Adipocyte (in vitro differentiated cells): ENCODE data around the gene CHN1.

Source experiments
- DNase-seq: peaks from one replicate; pipeline ENCODE4 v3.0.0-alpha.2; 2015; ENCODE audit warnings: low read depth
- H3K27me3 ChIP-seq: replicated peaks from 2 replicates; pipeline ENCODE4 v1.7.0; 2013; ENCODE audit warnings: mild to moderate bottlenecking, low read length, moderate library complexity; ENCODE audit not compliant: control insufficient read depth, insufficient read depth
- H3K36me3 ChIP-seq: 2 replicates; pipeline ENCODE4 v1.7.0; 2013; ENCODE audit warnings: low read length, mild to moderate bottlenecking, moderate library complexity; ENCODE audit not compliant: control insufficient read depth, insufficient read depth, severe bottlenecking
- H3K4me1 ChIP-seq: 2 replicates; pipeline ENCODE4 v1.7.0; 2013; ENCODE audit warnings: mild to moderate bottlenecking, low read length, moderate library complexity; ENCODE audit not compliant: control insufficient read depth, insufficient read depth
- H3K4me3 ChIP-seq: 2 replicates; pipeline ENCODE4 v1.7.0; 2013; ENCODE audit warnings: mild to moderate bottlenecking, low read length, moderate library complexity
- H3K9ac ChIP-seq: 2 replicates; pipeline ENCODE4 v1.7.0; 2013; ENCODE audit warnings: mild to moderate bottlenecking, low read length, moderate library complexity
- H3K9me3 ChIP-seq: 2 replicates; pipeline ENCODE4 v1.7.0; 2013; ENCODE audit warnings: mild to moderate bottlenecking, low read length, moderate library complexity; ENCODE audit not compliant: control insufficient read depth

The CHN1 gene

GRCh38 chr2:174779361-174779928 is 225.7 kb downstream of the CHN1 start:
- no peaks in the 10 kb centered on the region for H3K27me3 ChIP-seq
- H3K4me1 ChIP-seq, result peaks cover 9% of the 10 kb centered on the region
- H3K36me3 ChIP-seq, result no peaks in the 10 kb centered on the region
- no peak overlapping the region for H3K9ac ChIP-seq
- H3K9me3 ChIP-seq, result no peaks in the 10 kb centered on the region
- peak; percentile 28 for DNase-seq
- no peak overlapping the region for H3K4me3 ChIP-seq

- H3K9ac ChIP-seq, result no peak overlapping the region
- no peak overlapping the region for H3K4me3 ChIP-seq
- no peaks in the 10 kb centered on the region for H3K9me3 ChIP-seq
- peaks cover 9% of the 10 kb centered on the region for H3K4me1 ChIP-seq
- peak; percentile 72 for DNase-seq
- no peaks in the 10 kb centered on the region for H3K27me3 ChIP-seq
- H3K36me3 ChIP-seq, result no peaks in the 10 kb centered on the region
Measured at GRCh38 chr2:174778085-174778981, 226.8 kb downstream of the CHN1 start.

DNA sequence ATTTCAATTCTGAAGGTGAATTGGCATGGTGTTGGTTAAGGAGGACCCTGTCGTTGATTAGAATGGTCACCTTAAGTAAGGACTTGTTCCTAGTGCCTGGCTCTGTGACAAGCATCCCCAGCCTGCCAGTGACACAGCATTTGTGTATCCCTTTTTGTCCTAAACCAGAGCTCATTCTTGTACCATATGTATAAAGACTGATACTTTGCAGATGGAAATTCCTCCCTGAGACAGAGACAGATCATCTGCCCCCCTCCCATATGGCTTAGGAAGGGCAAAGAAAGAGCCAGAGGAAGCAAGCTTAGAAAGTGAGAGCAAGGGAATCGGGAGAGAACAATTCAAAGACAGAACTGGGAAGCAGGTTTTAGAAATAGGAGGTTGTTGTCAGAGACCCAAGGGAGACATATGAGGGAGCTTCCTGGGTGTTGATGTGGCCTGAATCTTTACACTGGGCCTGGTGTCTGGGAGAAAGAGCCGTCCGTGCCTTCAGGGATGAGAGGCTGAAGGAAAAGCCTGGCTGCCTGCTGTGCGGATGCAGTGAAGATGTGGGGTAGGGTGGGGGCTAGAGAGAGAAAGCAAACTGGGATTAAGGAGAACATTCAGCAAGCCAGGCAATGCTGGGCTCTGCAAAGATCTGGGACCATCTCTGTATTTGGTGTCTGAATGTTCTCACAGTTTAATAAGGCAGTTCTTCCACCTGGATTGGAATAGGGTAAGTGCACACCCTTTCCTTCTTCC is 227.7 kb downstream of the CHN1 start:
- Histone ChIP-seq H3K9me3 (no peaks in the 10 kb centered on the region), H3K36me3 (no peaks in the 10 kb centered on the region), H3K4me1 (peaks cover 15% of the 10 kb centered on the region), H3K9ac (no peak overlapping the region), H3K4me3 (no peak overlapping the region), H3K27me3 (no peaks in the 10 kb centered on the region)
- no peak for DNase-seq

- Histone ChIP-seq H3K9me3 (no peaks in the 10 kb centered on the region), H3K4me1 (peaks cover 23% of the 10 kb centered on the region), H3K27me3 (no peaks in the 10 kb centered on the region), H3K4me3 (no peak overlapping the region), H3K9ac (no peak overlapping the region), H3K36me3 (no peaks in the 10 kb centered on the region)
- DNase-seq, result no peak
Measured at GRCh38 chr2:174776675-174777074, 228.5 kb downstream of the CHN1 start.

GRCh38 chr2:174776223-174776622 is 229.0 kb downstream of the CHN1 start:
- Histone ChIP-seq H3K9me3 (no peaks in the 10 kb centered on the region), H3K9ac (no peak overlapping the region), H3K36me3 (no peaks in the 10 kb centered on the region), H3K4me3 (no peak overlapping the region), H3K27me3 (no peaks in the 10 kb centered on the region), H3K4me1 (peaks cover 28% of the 10 kb centered on the region)
- no peak for DNase-seq

GRCh38 chr2:174775571-174775980 is 229.6 kb downstream of the CHN1 start:
- no peaks in the 10 kb centered on the region for H3K9me3 ChIP-seq
- no peak for DNase-seq
- H3K27me3 ChIP-seq, result no peaks in the 10 kb centered on the region
- no peaks in the 10 kb centered on the region for H3K36me3 ChIP-seq
- no peak overlapping the region for H3K4me3 ChIP-seq
- H3K9ac ChIP-seq, result no peak overlapping the region
- H3K4me1 ChIP-seq, result peaks cover 30% of the 10 kb centered on the region

DNA sequence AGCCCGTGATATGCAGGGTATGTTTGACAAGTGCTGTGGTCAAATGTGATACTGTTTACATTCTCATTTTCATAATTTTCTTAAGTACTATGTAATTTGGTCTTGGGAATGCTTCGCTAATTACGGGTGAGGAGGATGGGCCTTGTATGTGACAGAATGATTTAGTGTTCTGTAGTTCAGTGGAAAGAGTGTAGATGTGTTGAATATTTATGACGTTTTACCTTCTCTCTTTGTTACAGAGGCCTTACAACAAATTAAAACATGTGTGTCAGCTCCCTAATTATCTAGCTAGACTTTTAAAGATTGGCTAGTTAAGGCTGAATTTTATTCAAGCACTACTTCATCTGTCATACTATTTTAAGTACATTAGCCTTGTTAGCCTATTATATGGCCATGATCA is 230.3 kb downstream of the CHN1 start:
- Histone ChIP-seq H3K27me3 (no peaks in the 10 kb centered on the region), H3K9ac (no peak overlapping the region), H3K36me3 (no peaks in the 10 kb centered on the region), H3K4me3 (no peak overlapping the region), H3K4me1 (peaks cover 30% of the 10 kb centered on the region), H3K9me3 (no peaks in the 10 kb centered on the region)
- no peak for DNase-seq

- no peak overlapping the region for H3K9ac ChIP-seq
- DNase-seq, result no peak
- peaks cover 21% of the 10 kb centered on the region for H3K4me1 ChIP-seq
- no peaks in the 10 kb centered on the region for H3K36me3 ChIP-seq
- no peaks in the 10 kb centered on the region for H3K27me3 ChIP-seq
- no peaks in the 10 kb centered on the region for H3K9me3 ChIP-seq
- H3K4me3 ChIP-seq, result no peak overlapping the region
Measured at GRCh38 chr2:174773215-174773614, 232.0 kb downstream of the CHN1 start.

- Histone ChIP-seq H3K9ac (peak overlapping the region; percentile 65), H3K27me3 (no peaks in the 10 kb centered on the region), H3K36me3 (no peaks in the 10 kb centered on the region), H3K4me1 (peaks cover 21% of the 10 kb centered on the region), H3K9me3 (no peaks in the 10 kb centered on the region), H3K4me3 (no peak overlapping the region)
- no peak for DNase-seq
Measured at GRCh38 chr2:174772472-174772801, 232.7 kb downstream of the CHN1 start.

GRCh38 chr2:174771631-174772471 is 233.3 kb downstream of the CHN1 start:
- Histone ChIP-seq H3K4me1 (peaks cover 21% of the 10 kb centered on the region), H3K36me3 (no peaks in the 10 kb centered on the region), H3K9me3 (no peaks in the 10 kb centered on the region), H3K27me3 (no peaks in the 10 kb centered on the region), H3K4me3 (no peak overlapping the region), H3K9ac (peak overlapping the region; percentile 65)
- peak; percentile 95 for DNase-seq

DNA sequence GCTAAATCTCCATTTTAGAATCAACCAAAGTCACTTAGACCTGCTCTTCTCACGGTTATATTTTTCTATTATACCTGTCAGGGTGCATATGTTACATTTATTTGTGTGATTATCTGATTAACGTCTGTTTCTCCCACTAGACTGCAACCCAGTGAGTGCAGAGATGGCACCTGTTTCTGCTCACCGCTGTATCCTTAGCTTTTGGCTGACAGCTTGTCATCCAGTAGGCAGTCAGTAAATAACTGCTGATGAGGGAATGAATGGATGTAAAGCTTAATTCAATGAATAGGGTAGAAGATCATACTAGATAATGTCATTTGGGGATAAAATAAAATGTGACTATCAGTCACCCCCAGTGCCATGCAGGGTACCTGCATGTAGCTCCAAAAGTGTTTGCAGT is 234.0 kb downstream of the CHN1 start:
- H3K4me3 ChIP-seq, result no peak overlapping the region
- no peaks in the 10 kb centered on the region for H3K27me3 ChIP-seq
- DNase-seq, result no peak
- no peaks in the 10 kb centered on the region for H3K36me3 ChIP-seq
- peaks cover 21% of the 10 kb centered on the region for H3K4me1 ChIP-seq
- peak overlapping the region; percentile 65 for H3K9ac ChIP-seq
- H3K9me3 ChIP-seq, result no peaks in the 10 kb centered on the region
